ENCODE results near the gene ITGB7. TPM values are rescaled to one million over a fixed set of nuclear protein-coding genes. Genes with fewer than 3 reads are reported as not detected.

Gene ITGB7
- total and polyA plus RNA-seq, 9 of the 15 experiments (the other 6 are each of a cell fraction or from before 2014, with no cell fraction given) = 0.06 to 2.0 (median 0.67) TPM

DNA sequence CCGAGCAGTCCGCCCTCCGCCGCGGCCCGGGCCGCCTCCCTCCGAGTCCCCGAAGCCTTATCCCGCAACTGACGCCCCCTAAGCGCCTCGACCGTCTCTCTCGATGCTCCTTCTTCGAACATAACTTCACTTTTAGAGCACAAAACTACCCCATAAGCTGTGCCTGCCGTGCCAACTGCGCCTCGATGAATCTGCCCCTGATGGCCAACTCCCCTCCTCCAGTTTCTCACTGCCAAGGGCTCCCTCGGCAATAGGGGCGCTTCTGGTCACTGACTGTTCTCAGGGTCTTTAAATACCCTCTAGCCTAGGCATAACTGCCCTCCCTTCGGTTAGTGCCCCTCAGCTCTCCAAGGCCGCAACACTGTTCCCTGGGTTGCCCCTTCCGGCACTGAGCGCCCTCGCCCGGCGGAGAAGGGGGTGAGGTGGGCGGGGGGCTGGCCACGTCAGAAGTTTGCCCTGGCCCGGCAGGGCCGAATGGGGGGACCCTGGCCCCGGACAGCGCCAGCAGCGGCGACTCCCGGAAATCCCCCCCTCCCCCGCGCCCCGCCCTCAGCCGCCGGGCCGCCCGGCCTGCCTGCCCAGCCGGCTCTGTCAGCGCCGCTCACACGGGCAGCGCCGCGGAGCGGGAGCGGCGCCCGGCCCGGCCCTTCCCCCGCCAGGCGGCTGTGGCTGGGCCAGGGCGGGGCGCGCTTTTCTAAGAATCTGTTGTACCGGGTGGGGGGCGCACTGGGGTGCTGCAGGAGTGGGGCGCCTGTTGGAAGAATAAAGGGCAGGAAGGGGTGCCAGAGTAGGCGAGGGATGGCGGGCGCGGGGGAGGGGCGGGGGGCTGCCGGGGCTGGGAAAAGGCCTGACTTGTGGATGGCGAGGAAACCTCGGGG, 14.4 kb upstream of the ITGB7 start (continued):
- TF ChIP-seq, protein P1, sequence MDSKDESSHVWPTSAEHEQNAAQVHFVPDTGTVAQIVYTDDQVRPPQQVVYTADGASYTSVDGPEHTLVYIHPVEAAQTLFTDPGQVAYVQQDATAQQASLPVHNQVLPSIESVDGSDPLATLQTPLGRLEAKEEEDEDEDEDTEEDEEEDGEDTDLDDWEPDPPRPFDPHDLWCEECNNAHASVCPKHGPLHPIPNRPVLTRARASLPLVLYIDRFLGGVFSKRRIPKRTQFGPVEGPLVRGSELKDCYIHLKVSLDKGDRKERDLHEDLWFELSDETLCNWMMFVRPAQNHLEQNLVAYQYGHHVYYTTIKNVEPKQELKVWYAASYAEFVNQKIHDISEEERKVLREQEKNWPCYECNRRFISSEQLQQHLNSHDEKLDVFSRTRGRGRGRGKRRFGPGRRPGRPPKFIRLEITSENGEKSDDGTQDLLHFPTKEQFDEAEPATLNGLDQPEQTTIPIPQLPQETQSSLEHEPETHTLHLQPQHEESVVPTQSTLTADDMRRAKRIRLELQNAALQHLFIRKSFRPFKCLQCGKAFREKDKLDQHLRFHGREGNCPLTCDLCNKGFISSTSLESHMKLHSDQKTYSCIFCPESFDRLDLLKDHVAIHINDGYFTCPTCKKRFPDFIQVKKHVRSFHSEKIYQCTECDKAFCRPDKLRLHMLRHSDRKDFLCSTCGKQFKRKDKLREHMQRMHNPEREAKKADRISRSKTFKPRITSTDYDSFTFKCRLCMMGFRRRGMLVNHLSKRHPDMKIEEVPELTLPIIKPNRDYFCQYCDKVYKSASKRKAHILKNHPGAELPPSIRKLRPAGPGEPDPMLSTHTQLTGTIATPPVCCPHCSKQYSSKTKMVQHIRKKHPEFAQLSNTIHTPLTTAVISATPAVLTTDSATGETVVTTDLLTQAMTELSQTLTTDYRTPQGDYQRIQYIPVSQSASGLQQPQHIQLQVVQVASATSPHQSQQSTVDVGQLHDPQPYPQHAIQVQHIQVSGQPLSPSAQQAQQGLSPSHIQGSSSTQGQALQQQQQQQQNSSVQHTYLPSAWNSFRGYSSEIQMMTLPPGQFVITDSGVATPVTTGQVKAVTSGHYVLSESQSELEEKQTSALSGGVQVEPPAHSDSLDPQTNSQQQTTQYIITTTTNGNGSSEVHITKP (IDR thresholded peaks at IDR 0.05; ENCODE audit: partially characterized antibody) = no peak
- TF ChIP-seq BRCA1 (IDR thresholded peaks at IDR 0.05) (no peak), BRCA1 (CRISPR knock-in tag; IDR thresholded peaks at IDR 0.05) (no peak), PHTF2 (CRISPR knock-in tag; IDR thresholded peaks at IDR 0.05) (no peak), GATAD2B (IDR thresholded peaks at IDR 0.05; ENCODE audit: borderline replicate concordance) (peak; percentile 72; the same call in 1 of the 2 replicates), ZNF175 (CRISPR knock-in tag; IDR thresholded peaks at IDR 0.05; ENCODE audit: low read depth) (no peak), CBX3 (IDR thresholded peaks at IDR 0.05; ENCODE audit: borderline replicate concordance in 1 of 2, low read length in 2 of 2) (no peak), GABPB1 (CRISPR knock-in tag; IDR thresholded peaks at IDR 0.05) (no peak; the same call in 1 of the 2 replicates), YY1 (IDR thresholded peaks at IDR 0.05; ENCODE audit: borderline replicate concordance in 1 of 3, control insufficient read depth in 1 of 3, extremely low read depth in 1 of 3, insufficient read depth in 3 of 3, insufficient read length in 1 of 3, insufficient replicate concordance in 2 of 3, low read depth in 1 of 3, low read length in 2 of 3) (peak in 1 of 3 experiments; percentile 49), FOXP4 (CRISPR knock-in tag; IDR thresholded peaks at IDR 0.05; ENCODE audit: borderline replicate concordance) (no peak), CCNT2 (IDR thresholded peaks at IDR 0.05; ENCODE audit: borderline replicate concordance, extremely low read depth, insufficient read length, low read depth, low read length) (peak; percentile 88), FOXA3 (CRISPR knock-in tag; conservative IDR thresholded peaks at IDR 0.05 in 1 of 2, IDR thresholded peaks at IDR 0.05 in 1 of 2) (no peak), RBM17 (IDR thresholded peaks at IDR 0.05; ENCODE audit: borderline replicate concordance, low read depth, low read length) (no peak), UBTF (IDR thresholded peaks at IDR 0.05; ENCODE audit: borderline replicate concordance in 1 of 2, low read depth in 2 of 2, low read length in 2 of 2) (peak; percentile 20 to 88; a peak in 2 of 4 replicates)
